ENCODE data around the gene WTIP. TPM values are rescaled to one million over a fixed set of nuclear protein-coding genes. Genes with fewer than 3 reads are reported as not detected.

WTIP gene
- total and polyA plus RNA-seq, 2 donors (not counting 3 experiments of a cell fraction or from before 2014, with no cell fraction given) = 22.4 to 25.7 TPM

DNA sequence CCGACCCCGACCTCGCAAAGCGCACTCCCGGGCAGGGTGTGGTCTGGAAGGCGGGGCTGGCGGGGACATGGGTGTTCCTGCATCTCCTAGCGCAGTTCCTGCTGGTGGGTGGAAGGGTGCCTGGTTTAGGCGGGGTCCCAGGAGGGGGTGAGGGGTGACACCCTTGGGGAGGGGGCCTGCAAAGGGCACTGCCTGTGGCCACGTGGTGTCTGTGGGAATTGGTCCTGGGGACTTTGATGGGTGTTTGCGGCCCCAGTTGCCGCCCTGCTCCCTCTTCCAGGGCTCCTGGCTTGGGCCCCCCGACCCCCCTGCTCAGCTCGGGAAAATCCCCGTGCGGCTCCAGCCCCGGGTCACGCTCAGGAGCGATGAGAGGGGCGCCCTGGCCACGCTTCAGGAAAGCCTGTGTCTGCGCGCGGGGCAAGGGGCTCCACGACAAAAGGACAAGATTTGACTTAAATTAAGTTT lies 19.1 kb downstream of the WTIP start:
- no peak for FAIRE-seq
- Histone ChIP-seq H3K9ac (replicated peaks; ENCODE audit: extremely low read depth, insufficient read depth, low read length) (no peak overlapping the region), H3K4me3 (replicated peaks in 1 of 3; ENCODE audit: insufficient read depth in 1 of 3, low read depth in 1 of 3, low read length in 3 of 3) (no peak overlapping the region), H3K4me2 (ENCODE audit: insufficient read depth, low read length) (no peak overlapping the region), H3K27ac (ENCODE audit: insufficient read depth, low read depth, low read length) (no peak overlapping the region), H3K79me2 (ENCODE audit: control insufficient read depth, insufficient read depth, low read length) (no peaks in the 10 kb centered on the region), H2AFZ (ENCODE audit: low read depth, low read length) (no peak overlapping the region), H3K36me3 (ENCODE audit: control insufficient read depth in 2 of 2, extremely low read depth in 1 of 2, insufficient read depth in 2 of 2, low read length in 2 of 2) (peaks cover 0 to 13% of the 10 kb centered on the region in 2 experiments), H3K27me3 (ENCODE audit: control insufficient read depth in 2 of 2, insufficient read depth in 2 of 2, low read length in 2 of 2) (no peaks in the 10 kb centered on the region), H3K4me1 (ENCODE audit: control insufficient read depth, extremely low read depth, insufficient read depth, low read length) (no peaks in the 10 kb centered on the region), H3K9me1 (replicated peaks; ENCODE audit: control insufficient read depth, extremely low read depth, insufficient read depth, low read length) (no peaks in the 10 kb centered on the region), H4K20me1 (replicated peaks; ENCODE audit: control insufficient read depth, extremely low read depth, insufficient read depth, low read length) (no peaks in the 10 kb centered on the region), H3K9me3 (replicated peaks; ENCODE audit: control insufficient read depth, insufficient read depth, low read length) (no peaks in the 10 kb centered on the region)
- intact Hi-C loops (cut with micrococcal nuclease) (loop anchor here (1.0 kb wide), 3 partner anchors 19 to 212 kb away; partner anchors contain the start of gene WTIP), dilution Hi-C loops (cut with MboI; ENCODE audit: extremely low pct_ligation_motif_present, low sequenced_read_pairs) (no loop called here)
- no TSS peak for BruUV-seq (replicated peaks)
- ChIA-PET POLR2A (no interaction called here), CTCF (interaction anchor here (1.1 to 2.2 kb wide), 2 partner anchors 29 to 212 kb away, joined by 3 to 9 read pairs; no protein-coding TSS in a partner anchor)
- no peak for DNase-seq (ENCODE audit: low read depth, low spot score)
- TF ChIP-seq EZH2 (IDR thresholded peaks at IDR 0.05; ENCODE audit: borderline replicate concordance, low read depth, low read length, severe bottlenecking) (no peak), POLR2AphosphoS5 (IDR thresholded peaks at IDR 0.05; ENCODE audit: insufficient read depth, low read depth, low read length) (no peak), MYC (IDR thresholded peaks at IDR 0.05; ENCODE audit: low read depth, low read length) (no peak), JUN (IDR thresholded peaks at IDR 0.05; ENCODE audit: borderline replicate concordance, insufficient read depth, insufficient read length, low read depth) (no peak), FOS (IDR thresholded peaks at IDR 0.05; ENCODE audit: borderline replicate concordance, insufficient read depth, low read length) (no peak), GATA2 (IDR thresholded peaks at IDR 0.05; ENCODE audit: insufficient read depth, insufficient read length, low read depth, low read length) (no peak), POLR2A (IDR thresholded peaks at IDR 0.05; ENCODE audit: low read depth, low read length) (no peak)
- TF ChIP-seq, protein P1, sequence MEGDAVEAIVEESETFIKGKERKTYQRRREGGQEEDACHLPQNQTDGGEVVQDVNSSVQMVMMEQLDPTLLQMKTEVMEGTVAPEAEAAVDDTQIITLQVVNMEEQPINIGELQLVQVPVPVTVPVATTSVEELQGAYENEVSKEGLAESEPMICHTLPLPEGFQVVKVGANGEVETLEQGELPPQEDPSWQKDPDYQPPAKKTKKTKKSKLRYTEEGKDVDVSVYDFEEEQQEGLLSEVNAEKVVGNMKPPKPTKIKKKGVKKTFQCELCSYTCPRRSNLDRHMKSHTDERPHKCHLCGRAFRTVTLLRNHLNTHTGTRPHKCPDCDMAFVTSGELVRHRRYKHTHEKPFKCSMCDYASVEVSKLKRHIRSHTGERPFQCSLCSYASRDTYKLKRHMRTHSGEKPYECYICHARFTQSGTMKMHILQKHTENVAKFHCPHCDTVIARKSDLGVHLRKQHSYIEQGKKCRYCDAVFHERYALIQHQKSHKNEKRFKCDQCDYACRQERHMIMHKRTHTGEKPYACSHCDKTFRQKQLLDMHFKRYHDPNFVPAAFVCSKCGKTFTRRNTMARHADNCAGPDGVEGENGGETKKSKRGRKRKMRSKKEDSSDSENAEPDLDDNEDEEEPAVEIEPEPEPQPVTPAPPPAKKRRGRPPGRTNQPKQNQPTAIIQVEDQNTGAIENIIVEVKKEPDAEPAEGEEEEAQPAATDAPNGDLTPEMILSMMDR (IDR thresholded peaks at IDR 0.05; ENCODE audit: extremely low read depth in 1 of 2, insufficient read depth in 1 of 2, low read depth in 1 of 2, low read length in 2 of 2) = no peak
- TF ChIP-seq, protein P2, sequence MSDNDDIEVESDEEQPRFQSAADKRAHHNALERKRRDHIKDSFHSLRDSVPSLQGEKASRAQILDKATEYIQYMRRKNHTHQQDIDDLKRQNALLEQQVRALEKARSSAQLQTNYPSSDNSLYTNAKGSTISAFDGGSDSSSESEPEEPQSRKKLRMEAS (IDR thresholded peaks at IDR 0.05; ENCODE audit: insufficient read depth, insufficient read length) = no peak

All from endothelial cell of umbilical vein (primary cell).